Left forelimb (tissue), 1 donor: ENCODE measurements around the gene ZNF621.
"Not testable (repeated sequence)": the region's sequence is repeated elsewhere in the genome, so short reads cannot be mapped to it uniquely, and the experiment has no call there.

ENCODE experiments used
- DNase-seq: peaks from one replicate; pipeline ENCODE4 v3.0.0-alpha.2; 2018; ENCODE audit warnings: low spot score

The ZNF621 gene

GRCh38 chr3:40546816-40547215 lies 22.1 kb downstream of the ZNF621 start:
- no peak for DNase-seq

- DNase-seq: no peak
Observed at GRCh38 chr3:40550167-40550566, 25.4 kb downstream of the ZNF621 start.

GRCh38 chr3:40557575-40558161 lies 32.9 kb downstream of the ZNF621 start:
- no peak for DNase-seq

GRCh38 chr3:40562482-40562881 lies 37.7 kb downstream of the ZNF621 start:
- not testable (repeated sequence) for DNase-seq

GRCh38 chr3:40565629-40566028 lies 40.9 kb downstream of the ZNF621 start:
- not testable (repeated sequence) for DNase-seq

GRCh38 chr3:40566694-40567093 lies 41.9 kb downstream of the ZNF621 start:
- no peak for DNase-seq

- no peak for DNase-seq
Observed at GRCh38 chr3:40572588-40572987, 47.8 kb downstream of the ZNF621 start.

GRCh38 chr3:40574050-40574449 lies 49.3 kb downstream of the ZNF621 start:
- no peak for DNase-seq

- DNase-seq: no peak
Observed at GRCh38 chr3:40574661-40575060, 49.9 kb downstream of the ZNF621 start.

- DNase-seq: no peak
Observed at GRCh38 chr3:40576396-40576795, 51.6 kb downstream of the ZNF621 start.

GRCh38 chr3:40580494-40581091 lies 55.8 kb downstream of the ZNF621 start:
- peak; percentile 77 for DNase-seq

- no peak for DNase-seq
Observed at GRCh38 chr3:40581166-40581565, 56.4 kb downstream of the ZNF621 start.

- DNase-seq: no peak
Observed at GRCh38 chr3:40582401-40583027, 57.8 kb downstream of the ZNF621 start.

GRCh38 chr3:40583691-40584090 lies 58.9 kb downstream of the ZNF621 start:
- DNase-seq: no peak

- DNase-seq: peak; percentile 91
Observed at GRCh38 chr3:40584625-40585189, 59.9 kb downstream of the ZNF621 start.

- DNase-seq: no peak
Observed at GRCh38 chr3:40585381-40586016, 60.7 kb downstream of the ZNF621 start.

- no peak for DNase-seq
Observed at GRCh38 chr3:40586901-40587300, 62.1 kb downstream of the ZNF621 start.

GRCh38 chr3:40588406-40588805 lies 63.6 kb downstream of the ZNF621 start:
- no peak for DNase-seq
